ENCODE measurements around the gene CCDC97.

DNA sequence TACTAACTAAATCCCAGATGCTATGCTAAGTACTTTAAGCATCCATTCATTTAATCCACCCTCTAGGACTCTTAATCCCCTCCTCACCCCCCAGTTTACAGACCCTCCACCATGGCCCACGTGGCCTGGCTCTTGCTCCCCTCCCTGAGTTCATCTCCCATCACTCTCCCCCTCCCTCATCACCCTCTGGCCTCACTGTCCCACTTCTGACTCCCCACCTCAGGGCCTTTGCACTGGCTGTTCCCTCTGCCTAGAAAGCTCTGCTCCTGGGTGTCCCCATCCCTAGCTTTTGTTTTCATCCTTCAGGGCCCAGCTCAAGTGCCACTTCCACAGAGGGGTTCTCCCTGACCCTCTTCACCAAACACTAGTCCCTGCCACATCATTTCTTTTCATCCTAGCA, 49.8 kb downstream of the CCDC97 start:
- TF ChIP-seq, protein P1, sequence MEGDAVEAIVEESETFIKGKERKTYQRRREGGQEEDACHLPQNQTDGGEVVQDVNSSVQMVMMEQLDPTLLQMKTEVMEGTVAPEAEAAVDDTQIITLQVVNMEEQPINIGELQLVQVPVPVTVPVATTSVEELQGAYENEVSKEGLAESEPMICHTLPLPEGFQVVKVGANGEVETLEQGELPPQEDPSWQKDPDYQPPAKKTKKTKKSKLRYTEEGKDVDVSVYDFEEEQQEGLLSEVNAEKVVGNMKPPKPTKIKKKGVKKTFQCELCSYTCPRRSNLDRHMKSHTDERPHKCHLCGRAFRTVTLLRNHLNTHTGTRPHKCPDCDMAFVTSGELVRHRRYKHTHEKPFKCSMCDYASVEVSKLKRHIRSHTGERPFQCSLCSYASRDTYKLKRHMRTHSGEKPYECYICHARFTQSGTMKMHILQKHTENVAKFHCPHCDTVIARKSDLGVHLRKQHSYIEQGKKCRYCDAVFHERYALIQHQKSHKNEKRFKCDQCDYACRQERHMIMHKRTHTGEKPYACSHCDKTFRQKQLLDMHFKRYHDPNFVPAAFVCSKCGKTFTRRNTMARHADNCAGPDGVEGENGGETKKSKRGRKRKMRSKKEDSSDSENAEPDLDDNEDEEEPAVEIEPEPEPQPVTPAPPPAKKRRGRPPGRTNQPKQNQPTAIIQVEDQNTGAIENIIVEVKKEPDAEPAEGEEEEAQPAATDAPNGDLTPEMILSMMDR (IDR thresholded peaks at IDR 0.05 in 2 of 3, conservative IDR thresholded peaks at IDR 0.05 in 1 of 3; ENCODE audit: borderline replicate concordance in 1 of 3, insufficient read depth in 1 of 3, low read depth in 2 of 3, low read length in 2 of 3) = no peak
- no peak for TF ChIP-seq CEBPB (IDR thresholded peaks at IDR 0.05; ENCODE audit: low read depth)
- no peak for TF ChIP-seq EZH2 (IDR thresholded peaks at IDR 0.05)

Data from HCT116 (cell line).